Measurements from ENCODE around the gene WWOX.

The WWOX gene

DNA sequence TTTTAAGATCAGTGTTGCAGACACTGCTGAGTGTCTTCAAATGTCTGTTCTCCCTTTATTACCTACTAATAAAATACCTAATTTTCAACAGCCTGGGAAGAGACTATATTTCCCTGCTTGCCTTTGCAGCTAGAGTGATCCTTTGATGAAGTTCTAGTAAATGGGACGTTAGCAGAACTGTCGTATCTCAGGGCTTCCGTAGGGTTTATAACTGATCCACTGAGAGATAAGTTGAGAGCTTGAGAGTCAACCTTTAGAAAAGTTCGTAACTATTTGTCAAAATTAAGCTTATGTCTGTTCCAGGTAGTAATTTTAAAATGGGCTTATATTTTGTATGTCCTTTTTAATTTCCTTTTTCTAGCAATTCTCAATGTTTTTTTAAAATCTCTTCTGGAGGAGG, 974.1 kb downstream of the WWOX start:
- H2BK15ac ChIP-seq (replicated peaks; ENCODE audit: low read depth) = no peak overlapping the region
- H3K23ac ChIP-seq (ENCODE audit: low read length) = no peak overlapping the region

DNA sequence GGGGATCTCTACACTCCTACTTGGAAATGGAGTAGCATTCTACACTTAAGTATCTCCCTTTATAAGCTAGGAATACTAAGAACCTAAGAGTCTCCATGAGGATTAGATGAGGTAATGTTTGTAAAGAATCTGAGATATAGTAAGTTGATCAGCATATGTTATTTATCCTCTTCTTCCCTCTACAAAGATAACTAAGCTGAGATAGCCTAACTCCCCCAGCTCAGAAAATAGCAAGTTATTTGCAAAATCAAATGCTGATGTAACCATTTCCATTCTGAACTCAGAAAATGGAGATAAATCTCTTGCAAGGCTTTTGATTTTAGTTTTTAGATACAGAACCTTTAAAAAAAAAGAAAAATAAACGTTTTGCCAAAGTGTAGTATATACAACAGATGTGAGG, 975.1 kb downstream of the WWOX start:
- no peak overlapping the region for H4K8ac ChIP-seq (ENCODE audit: low read depth, low read length)
- no CpG with 5 or more reads among the region's 1 CpG for WGBS (ENCODE audit: extremely low coverage, insufficient coverage, low lambda C conversion rate)
- H3K36me3 ChIP-seq (ENCODE audit: control insufficient read depth, insufficient read depth, low read length) = no peaks in the 10 kb centered on the region
- no peak overlapping the region for H3K9ac ChIP-seq (ENCODE audit: low read length)
- no peak overlapping the region for H3K4ac ChIP-seq (ENCODE audit: low read depth, low read length)
- no peak overlapping the region for H3K4me2 ChIP-seq (ENCODE audit: low read length)
- H3K18ac ChIP-seq (ENCODE audit: low read length) = no peak overlapping the region
- no peaks in the 10 kb centered on the region for H3K27me3 ChIP-seq (ENCODE audit: insufficient read depth, low read length, poor library complexity)
- H3K27ac ChIP-seq (ENCODE audit: low read depth, low read length) = no peak overlapping the region
- H2BK120ac ChIP-seq (ENCODE audit: low read depth, low read length) = no peak overlapping the region
- no peak overlapping the region for H3K56ac ChIP-seq (ENCODE audit: low read length)
- H3K4me1 ChIP-seq (ENCODE audit: control insufficient read depth, low read depth, low read length) = no peaks in the 10 kb centered on the region
- no peak for DNase-seq
- H3K4me3 ChIP-seq (ENCODE audit: low read length) = no peak overlapping the region
- no peaks in the 10 kb centered on the region for H3K79me1 ChIP-seq (ENCODE audit: low read length)
- H3K79me2 ChIP-seq (ENCODE audit: control insufficient read depth, insufficient read depth, low read length) = no peaks in the 10 kb centered on the region
- no peak overlapping the region for H4K5ac ChIP-seq (ENCODE audit: low read length)
- no peak overlapping the region for H2BK5ac ChIP-seq (ENCODE audit: low read length)
- H3K23ac ChIP-seq (ENCODE audit: low read length) = no peak overlapping the region
- no peak overlapping the region for H2BK15ac ChIP-seq (replicated peaks; ENCODE audit: low read depth)
- H2AK5ac ChIP-seq (ENCODE audit: low read length) = no peak overlapping the region

More for the DNA sequence above, 974.1 kb downstream of the WWOX start:
- H3K4me1 ChIP-seq (ENCODE audit: control insufficient read depth, low read depth, low read length) = no peaks in the 10 kb centered on the region
- H3K36me3 ChIP-seq (ENCODE audit: control insufficient read depth, insufficient read depth, low read length) = no peaks in the 10 kb centered on the region
- H3K27me3 ChIP-seq (ENCODE audit: insufficient read depth, low read length, poor library complexity) = no peaks in the 10 kb centered on the region
- H3K9ac ChIP-seq (ENCODE audit: low read length) = no peak overlapping the region
- no CpG with 5 or more reads among the region's 4 CpGs for WGBS (ENCODE audit: extremely low coverage, insufficient coverage, low lambda C conversion rate)
- H4K5ac ChIP-seq (ENCODE audit: low read length) = no peak overlapping the region
- H3K4me2 ChIP-seq (ENCODE audit: low read length) = no peak overlapping the region
- no peak overlapping the region for H3K56ac ChIP-seq (ENCODE audit: low read length)
- H2AK5ac ChIP-seq (ENCODE audit: low read length) = no peak overlapping the region
- no peak overlapping the region for H3K4me3 ChIP-seq (ENCODE audit: low read length)
- no peak overlapping the region for H2BK120ac ChIP-seq (ENCODE audit: low read depth, low read length)
- H3K79me1 ChIP-seq (ENCODE audit: low read length) = no peaks in the 10 kb centered on the region
- H3K18ac ChIP-seq (ENCODE audit: low read length) = no peak overlapping the region
- H3K27ac ChIP-seq (ENCODE audit: low read depth, low read length) = no peak overlapping the region
- H4K8ac ChIP-seq (ENCODE audit: low read depth, low read length) = no peak overlapping the region
- H3K4ac ChIP-seq (ENCODE audit: low read depth, low read length) = no peak overlapping the region
- H2BK5ac ChIP-seq (ENCODE audit: low read length) = no peak overlapping the region
- no peaks in the 10 kb centered on the region for H3K79me2 ChIP-seq (ENCODE audit: control insufficient read depth, insufficient read depth, low read length)
- DNase-seq = no peak

DNA sequence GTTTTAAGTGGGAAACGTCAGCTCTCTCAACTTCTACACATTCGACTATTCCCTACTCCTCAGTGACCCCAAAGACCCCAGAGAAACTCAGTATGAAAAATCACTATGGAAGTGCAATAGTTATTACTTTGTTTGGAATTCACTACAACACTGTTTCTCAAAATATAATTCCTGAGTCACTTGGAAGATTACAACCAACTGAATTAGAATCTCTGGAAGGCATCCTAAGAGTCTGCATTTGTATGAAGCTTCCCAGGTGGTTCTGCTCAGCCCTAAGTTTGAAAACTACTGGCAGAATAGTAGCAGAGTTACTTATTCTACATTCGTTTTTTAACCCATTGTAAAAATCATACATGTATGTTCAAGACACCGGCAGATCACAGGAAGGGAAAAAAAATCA, 975.5 kb downstream of the WWOX start:
- Histone ChIP-seq H3K27ac (ENCODE audit: low read depth, low read length) (no peak overlapping the region), H3K18ac (ENCODE audit: low read length) (no peak overlapping the region), H2AK5ac (ENCODE audit: low read length) (no peak overlapping the region), H4K5ac (ENCODE audit: low read length) (no peak overlapping the region), H3K4ac (ENCODE audit: low read depth, low read length) (no peak overlapping the region), H4K8ac (ENCODE audit: low read depth, low read length) (no peak overlapping the region), H3K4me1 (ENCODE audit: control insufficient read depth, low read depth, low read length) (no peaks in the 10 kb centered on the region), H3K23ac (ENCODE audit: low read length) (no peak overlapping the region), H2BK15ac (replicated peaks; ENCODE audit: low read depth) (no peak overlapping the region), H3K56ac (ENCODE audit: low read length) (no peak overlapping the region), H2BK120ac (ENCODE audit: low read depth, low read length) (no peak overlapping the region), H3K9ac (ENCODE audit: low read length) (no peak overlapping the region), H3K36me3 (ENCODE audit: control insufficient read depth, insufficient read depth, low read length) (no peaks in the 10 kb centered on the region), H2BK5ac (ENCODE audit: low read length) (no peak overlapping the region), H3K79me2 (ENCODE audit: control insufficient read depth, insufficient read depth, low read length) (no peaks in the 10 kb centered on the region), H3K79me1 (ENCODE audit: low read length) (no peaks in the 10 kb centered on the region), H3K27me3 (ENCODE audit: insufficient read depth, low read length, poor library complexity) (no peaks in the 10 kb centered on the region), H3K4me3 (ENCODE audit: low read length) (no peak overlapping the region), H3K4me2 (ENCODE audit: low read length) (no peak overlapping the region)
- WGBS (ENCODE audit: extremely low coverage, insufficient coverage, low lambda C conversion rate) = no CpG with 5 or more reads among the region's 4 CpGs
- DNase-seq = no peak

DNA sequence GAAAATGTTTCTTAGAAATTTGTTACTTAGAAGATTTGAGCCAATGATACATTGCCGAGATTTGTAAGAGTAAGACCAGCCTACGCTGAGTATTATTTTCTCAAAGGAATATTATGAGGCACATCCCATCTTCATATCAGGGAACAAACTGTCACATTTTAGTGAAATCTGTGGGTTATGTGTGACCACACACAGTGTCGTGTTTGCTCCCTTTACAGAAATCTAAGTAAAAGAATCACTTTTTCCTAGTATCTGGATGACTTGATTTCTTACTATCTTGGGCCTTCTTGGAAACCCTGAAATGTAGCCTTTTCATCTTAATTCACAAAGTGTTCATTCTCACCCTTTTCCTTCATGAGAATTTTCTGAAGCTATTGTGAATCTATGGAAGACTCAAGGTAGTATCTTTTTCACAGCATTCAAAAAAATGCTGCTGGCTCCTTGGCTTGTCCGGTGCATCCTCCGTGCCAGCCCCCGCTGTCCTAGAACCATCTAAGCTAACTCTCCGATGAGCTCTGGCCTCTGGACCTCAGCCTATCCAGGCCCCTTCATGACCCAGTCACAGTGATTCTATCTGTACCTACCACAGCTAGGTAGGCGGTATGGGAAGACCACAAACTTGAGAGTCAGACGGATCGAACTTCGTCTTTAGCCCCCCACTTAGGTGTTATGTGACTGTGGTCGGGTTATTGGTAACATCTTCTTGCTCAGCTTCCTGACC, 976.8 kb downstream of the WWOX start:
- DNase-seq = no peak
- Histone ChIP-seq H4K5ac (ENCODE audit: low read length) (no peak overlapping the region), H3K4ac (ENCODE audit: low read depth, low read length) (no peak overlapping the region), H3K79me1 (ENCODE audit: low read length) (no peaks in the 10 kb centered on the region), H3K9ac (ENCODE audit: low read length) (no peak overlapping the region), H2BK5ac (ENCODE audit: low read length) (no peak overlapping the region), H3K27ac (ENCODE audit: low read depth, low read length) (no peak overlapping the region), H2AK5ac (ENCODE audit: low read length) (no peak overlapping the region), H3K4me3 (ENCODE audit: low read length) (no peak overlapping the region), H3K18ac (ENCODE audit: low read length) (no peak overlapping the region), H3K4me2 (ENCODE audit: low read length) (no peak overlapping the region), H3K27me3 (ENCODE audit: insufficient read depth, low read length, poor library complexity) (no peaks in the 10 kb centered on the region), H3K36me3 (ENCODE audit: control insufficient read depth, insufficient read depth, low read length) (no peaks in the 10 kb centered on the region), H3K23ac (ENCODE audit: low read length) (no peak overlapping the region), H2BK15ac (replicated peaks; ENCODE audit: low read depth) (no peak overlapping the region), H3K56ac (ENCODE audit: low read length) (no peak overlapping the region), H2BK120ac (ENCODE audit: low read depth, low read length) (no peak overlapping the region), H3K79me2 (ENCODE audit: control insufficient read depth, insufficient read depth, low read length) (no peaks in the 10 kb centered on the region), H4K8ac (ENCODE audit: low read depth, low read length) (no peak overlapping the region), H3K4me1 (ENCODE audit: control insufficient read depth, low read depth, low read length) (no peaks in the 10 kb centered on the region)
- WGBS (ENCODE audit: extremely low coverage, insufficient coverage, low lambda C conversion rate) = no CpG with 5 or more reads among the region's 12 CpGs

DNA sequence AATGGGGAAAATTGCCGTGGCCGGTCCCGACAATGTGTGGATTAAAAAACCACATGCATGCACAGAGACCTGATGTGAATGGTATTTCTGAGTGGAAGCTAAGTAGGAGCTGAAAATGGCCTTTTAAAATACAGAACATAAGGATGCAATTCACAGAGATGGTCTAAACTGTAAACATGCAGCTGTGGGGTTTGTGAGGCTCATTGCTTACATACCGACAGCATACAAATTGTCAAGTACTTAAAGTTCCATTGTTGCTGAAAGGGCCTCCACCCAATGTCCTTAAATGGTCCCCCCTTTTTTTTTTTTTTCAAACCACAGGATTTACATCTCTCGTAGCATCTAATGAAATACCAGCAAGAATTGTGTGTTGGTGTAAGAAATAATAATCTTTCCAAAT, 977.9 kb downstream of the WWOX start:
- H3K4me1 ChIP-seq (ENCODE audit: control insufficient read depth, low read depth, low read length) = no peaks in the 10 kb centered on the region
- no peak overlapping the region for H2AK5ac ChIP-seq (ENCODE audit: low read length)
- no peak overlapping the region for H2BK15ac ChIP-seq (replicated peaks; ENCODE audit: low read depth)
- no peak overlapping the region for H3K23ac ChIP-seq (ENCODE audit: low read length)
- H3K56ac ChIP-seq (ENCODE audit: low read length) = no peak overlapping the region
- no peak overlapping the region for H3K9ac ChIP-seq (ENCODE audit: low read length)
- no peak overlapping the region for H3K4me3 ChIP-seq (ENCODE audit: low read length)
- no peak overlapping the region for H3K18ac ChIP-seq (ENCODE audit: low read length)
- H2BK5ac ChIP-seq (ENCODE audit: low read length) = no peak overlapping the region
- no peak overlapping the region for H3K4me2 ChIP-seq (ENCODE audit: low read length)
- H3K79me1 ChIP-seq (ENCODE audit: low read length) = no peaks in the 10 kb centered on the region
- H3K79me2 ChIP-seq (ENCODE audit: control insufficient read depth, insufficient read depth, low read length) = no peaks in the 10 kb centered on the region
- peak; percentile 16 for DNase-seq
- H3K36me3 ChIP-seq (ENCODE audit: control insufficient read depth, insufficient read depth, low read length) = no peaks in the 10 kb centered on the region
- H2BK120ac ChIP-seq (ENCODE audit: low read depth, low read length) = no peak overlapping the region
- H4K5ac ChIP-seq (ENCODE audit: low read length) = no peak overlapping the region
- H4K8ac ChIP-seq (ENCODE audit: low read depth, low read length) = no peak overlapping the region
- H3K27ac ChIP-seq (ENCODE audit: low read depth, low read length) = no peak overlapping the region
- WGBS (ENCODE audit: extremely low coverage, insufficient coverage, low lambda C conversion rate) = no CpG with 5 or more reads among the region's 5 CpGs
- H3K27me3 ChIP-seq (ENCODE audit: insufficient read depth, low read length, poor library complexity) = no peaks in the 10 kb centered on the region
- no peak overlapping the region for H3K4ac ChIP-seq (ENCODE audit: low read depth, low read length)

Measured in mesendoderm (in vitro differentiated cells).